ENCODE data around the gene ERAP2.

ERAP2 gene

DNA sequence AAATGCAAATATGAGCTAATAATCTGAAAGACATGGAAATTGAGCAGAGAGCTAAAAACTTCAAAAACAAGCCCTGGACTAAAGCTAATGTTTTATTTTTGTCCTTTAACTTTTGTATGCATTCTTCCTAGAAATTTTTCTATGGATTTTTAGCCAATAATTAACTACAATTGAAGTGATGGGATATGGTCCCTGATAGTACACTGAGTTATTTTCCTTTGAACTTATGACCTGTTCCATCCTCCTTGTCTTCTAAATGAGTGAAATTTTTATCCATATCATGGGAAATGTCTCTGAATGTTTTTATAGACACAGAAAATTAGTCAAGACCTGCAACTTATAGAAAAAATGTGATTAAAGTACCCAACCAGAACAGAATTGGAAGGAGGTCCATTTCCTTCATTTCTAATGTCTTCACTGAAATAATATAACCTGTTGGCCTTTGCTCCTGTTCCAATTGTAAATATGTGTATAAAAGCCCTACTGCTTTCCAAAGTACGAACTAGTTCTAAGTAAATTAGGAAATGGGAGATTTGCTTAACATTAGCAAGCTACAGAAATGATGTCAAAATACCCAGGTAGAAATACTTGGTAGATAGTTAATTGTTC lies 11.3 kb upstream of the ERAP2 start:
- no peak for DNase-seq

DNA sequence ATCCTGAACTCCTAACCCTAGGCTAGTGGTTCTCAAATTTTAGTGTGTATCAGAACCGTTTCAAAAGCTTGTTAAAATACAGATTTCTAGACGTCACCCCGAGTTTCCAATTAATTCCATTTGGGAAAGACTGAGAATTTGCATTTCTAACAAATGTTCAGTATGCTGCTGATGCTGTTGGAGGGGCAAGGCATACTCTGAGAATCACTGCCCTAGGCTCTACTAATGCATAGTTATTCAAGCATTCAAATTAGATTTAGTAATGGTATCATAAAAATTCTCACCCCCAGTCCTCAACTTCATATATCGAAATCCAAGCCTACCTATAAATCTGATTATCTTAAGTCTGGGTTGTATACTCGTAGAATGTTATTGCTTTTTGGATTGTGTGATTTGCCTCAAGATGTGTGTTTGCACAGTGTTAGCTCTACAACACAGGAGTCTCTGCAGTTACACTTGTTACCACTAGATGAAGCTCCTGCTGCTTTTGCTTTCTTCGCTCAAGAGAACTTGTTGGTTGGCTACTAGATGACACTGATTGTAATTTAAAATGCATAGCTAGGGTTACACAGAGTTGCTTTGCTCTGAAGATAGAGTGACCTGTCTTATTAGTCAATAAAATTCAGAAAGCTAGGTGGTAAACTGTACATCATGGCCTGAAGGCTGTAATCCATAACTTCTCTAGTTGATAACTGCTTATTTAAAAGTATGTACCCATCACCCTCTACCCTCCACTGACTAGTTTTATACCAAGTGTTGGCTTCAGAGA lies 7.5 kb upstream of the ERAP2 start:
- DNase-seq = peak; percentile 90

GRCh38 chr5:96869372-96869641 lies 7.0 kb upstream of the ERAP2 start:
- no peak for DNase-seq

DNA sequence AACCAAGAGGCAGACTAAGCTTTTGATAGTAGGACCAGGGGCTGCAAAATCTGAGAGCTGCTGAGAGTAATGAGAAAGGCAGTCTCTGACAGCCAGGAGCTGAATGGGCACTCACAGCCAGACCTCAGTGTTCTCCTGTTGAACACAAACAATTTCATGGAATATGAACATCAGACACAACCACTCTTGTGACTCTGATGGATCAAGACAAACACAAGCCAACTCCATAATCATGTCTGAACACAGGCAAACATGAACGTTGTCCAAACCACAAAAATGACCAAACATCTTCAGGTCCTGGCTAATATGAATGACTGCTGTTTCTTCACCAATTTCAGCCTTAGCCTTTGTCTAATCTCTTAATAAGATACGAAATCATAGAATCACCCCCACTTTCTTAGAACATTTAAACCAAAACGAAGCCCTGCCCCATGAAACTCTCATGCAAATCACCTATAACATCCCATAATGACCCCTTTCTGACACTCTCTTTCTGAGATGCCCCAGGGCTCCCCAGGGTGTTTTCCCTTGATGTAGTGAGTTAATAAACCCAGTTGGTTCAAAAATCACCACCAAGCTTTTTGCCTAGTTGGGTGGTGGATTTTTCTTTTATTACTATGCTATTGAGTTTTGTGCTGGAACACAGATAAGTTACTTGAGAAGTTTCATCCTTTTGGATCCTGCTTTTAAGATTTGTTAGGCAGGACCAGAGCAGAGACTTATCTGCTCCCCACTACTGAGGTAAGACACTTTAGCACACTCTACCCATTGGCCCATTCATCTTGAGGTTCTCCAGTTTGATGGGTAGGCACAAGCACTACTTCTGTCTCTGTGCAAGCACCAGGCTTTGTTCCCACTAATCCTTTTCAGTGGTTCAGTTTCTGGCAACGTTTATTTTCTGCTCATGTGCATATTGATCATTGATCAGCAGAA lies 5.9 kb upstream of the ERAP2 start:
- DNase-seq = peak; percentile 35

- no peak for DNase-seq
Observed at GRCh38 chr5:96871027-96871399, 5.3 kb upstream of the ERAP2 start.

- no peak for DNase-seq
Observed at GRCh38 chr5:96871686-96872085, 4.6 kb upstream of the ERAP2 start.

DNA sequence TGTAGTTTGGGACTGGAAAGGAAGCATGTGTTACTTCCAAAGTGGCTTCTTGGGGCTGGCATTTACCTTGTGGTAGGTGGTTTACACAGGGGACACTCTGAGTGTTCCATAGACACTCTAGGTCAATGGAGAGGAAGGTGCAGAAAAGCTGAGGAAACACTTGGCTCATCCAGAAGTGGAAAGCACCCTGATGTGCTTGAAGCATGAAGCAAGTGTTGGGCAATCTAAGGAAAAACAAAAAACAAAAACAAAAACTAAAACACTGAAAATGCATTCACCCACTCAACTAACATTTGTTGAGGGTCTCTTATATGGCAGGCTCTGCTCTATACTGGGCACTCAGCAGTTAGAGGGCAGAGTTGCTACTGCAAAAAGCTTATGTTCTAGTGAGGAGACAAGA lies 2.9 kb upstream of the ERAP2 start:
- DNase-seq = no peak

GRCh38 chr5:96874631-96875030 lies 1.7 kb upstream of the ERAP2 start:
- peak; percentile 71 for DNase-seq

- DNase-seq = peak; percentile 61
Observed at GRCh38 chr5:96875791-96876291, 459 bp upstream of the ERAP2 start.

DNA sequence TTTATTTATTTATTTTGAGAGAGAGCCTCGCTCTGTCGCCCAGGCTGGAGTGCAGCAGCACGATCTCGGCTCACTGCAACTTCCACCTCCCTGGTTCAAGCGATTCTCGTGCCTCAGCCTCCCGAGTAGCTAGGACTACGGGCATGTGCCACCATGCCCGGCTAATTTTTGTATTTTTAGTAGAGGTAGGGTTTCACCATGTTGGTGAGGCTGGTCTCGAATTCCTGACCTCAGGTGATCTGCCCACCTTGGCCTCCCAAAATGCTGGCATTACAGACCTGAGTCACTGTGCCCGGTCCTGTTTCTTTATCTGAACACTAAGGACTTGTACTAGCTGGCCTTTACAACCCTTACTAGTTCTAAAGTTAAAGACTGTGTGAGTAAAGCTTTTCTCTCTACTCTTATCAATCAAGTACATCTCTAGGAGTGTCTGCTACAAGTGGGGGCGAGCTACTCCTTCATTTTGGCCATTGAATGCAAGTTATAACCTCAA lies 723 bp downstream of the ERAP2 start:
- peak; percentile 51 for DNase-seq

DNA sequence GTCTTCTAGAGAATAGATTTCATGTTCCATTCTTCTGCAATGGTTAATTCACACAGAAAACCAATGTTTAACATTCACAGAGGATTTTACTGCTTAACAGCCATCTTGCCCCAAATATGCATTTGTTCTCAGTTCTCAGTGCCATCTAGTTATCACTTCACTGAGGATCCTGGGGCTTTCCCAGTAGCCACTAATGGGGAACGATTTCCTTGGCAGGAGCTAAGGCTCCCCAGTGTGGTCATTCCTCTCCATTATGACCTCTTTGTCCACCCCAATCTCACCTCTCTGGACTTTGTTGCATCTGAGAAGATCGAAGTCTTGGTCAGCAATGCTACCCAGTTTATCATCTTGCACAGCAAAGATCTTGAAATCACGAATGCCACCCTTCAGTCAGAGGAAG lies 3.4 kb downstream of the ERAP2 start:
- DNase-seq = no peak

DNA sequence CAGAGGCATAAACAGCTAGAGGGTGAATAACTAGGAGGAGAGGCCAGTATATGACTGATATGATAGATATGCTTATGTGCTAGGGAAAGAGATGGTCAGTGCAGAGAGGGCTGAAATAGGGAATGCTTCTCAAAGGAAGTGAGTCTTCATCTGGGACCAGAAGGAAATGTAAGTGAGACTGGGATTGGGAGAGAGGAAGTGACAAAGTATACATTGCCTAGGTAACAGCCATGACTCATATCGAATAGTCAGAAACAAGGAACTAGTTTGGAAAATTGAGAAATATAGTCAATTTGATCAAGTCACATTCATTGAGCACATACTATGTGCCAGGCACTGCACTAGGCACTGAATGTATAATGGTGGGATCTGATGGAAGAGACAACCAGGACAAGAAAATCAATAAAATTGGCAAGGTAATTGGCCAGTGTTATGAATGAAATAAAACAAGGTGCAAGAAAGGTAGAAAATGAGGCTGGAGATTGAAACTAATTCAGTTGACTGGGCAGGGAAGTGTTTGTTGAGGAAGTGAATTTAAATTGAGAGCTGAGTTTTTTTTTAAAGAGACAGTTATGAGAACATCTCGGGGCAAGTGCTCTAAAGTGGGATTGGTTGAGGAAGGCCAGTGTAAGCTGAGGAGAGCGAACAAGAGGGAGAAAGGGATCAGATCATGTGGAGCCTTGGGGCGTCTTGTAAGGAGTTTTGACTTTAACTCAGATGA lies 4.3 kb downstream of the ERAP2 start:
- DNase-seq = no peak

DNA sequence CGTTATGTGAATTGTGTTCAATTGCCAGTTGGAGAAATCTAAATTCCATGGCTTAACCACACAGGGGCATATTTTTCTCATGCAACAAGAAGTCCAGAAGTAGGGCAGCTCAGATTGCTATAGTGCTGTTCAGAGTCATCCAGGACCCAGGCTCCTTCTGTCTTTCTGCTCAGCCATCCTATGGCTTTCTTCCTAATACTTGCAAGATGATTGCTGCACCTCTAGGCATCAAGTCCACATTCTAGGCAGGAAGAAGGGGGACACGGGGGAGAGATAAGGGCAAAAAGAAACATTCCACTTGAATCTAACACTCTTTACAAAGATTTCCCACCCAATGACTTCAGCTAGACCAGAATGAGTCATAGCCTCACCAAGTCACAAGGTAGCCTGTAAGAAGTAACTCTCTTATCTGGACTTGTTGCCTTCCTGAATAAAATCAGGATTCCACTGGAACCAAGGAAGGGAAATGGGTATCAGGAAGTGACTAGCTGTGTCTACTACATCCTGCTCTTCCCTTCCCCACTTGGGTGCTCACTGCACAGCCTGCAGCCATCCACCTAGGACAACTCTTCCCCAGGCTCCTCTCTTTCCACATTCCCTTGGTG lies 5.3 kb downstream of the ERAP2 start:
- DNase-seq = no peak

DNA sequence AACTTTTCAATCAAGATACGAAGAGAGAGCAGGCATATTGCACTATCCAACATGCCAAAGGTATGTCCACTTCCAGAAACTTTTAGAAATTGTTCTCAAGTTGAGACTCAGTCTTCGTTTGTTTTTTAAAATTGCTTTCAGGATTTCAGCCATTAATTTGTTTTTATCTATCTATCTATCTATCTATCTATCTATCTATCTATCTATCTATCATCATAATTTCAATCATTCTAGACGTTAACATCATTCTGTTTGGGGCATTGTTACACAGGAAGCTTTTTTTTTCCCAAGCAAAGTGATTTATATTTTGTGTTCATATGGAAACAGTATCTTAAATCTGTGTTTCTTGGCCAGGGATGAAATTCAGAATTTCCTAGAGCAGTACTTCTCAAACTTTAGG lies 7.6 kb downstream of the ERAP2 start:
- no peak for DNase-seq

DNA sequence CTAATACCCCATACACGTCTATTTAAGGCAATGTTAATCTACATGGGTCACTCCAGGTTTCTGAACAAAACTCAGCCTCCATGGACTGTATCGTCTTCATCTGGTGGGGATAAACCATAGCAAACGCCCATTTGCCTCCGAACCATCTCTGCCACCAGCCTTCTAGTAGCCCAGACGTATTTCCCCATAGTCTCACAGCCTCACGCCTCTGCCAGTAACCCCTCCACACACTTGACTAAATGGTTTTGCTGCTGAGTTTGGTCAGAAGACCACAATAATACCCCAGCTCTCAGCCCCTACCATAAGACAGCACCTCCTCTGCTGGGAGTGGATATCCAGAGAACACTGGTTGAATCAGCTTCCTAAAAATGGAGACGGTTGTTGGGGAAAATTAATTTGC lies 8.7 kb downstream of the ERAP2 start:
- no peak for DNase-seq

DNA sequence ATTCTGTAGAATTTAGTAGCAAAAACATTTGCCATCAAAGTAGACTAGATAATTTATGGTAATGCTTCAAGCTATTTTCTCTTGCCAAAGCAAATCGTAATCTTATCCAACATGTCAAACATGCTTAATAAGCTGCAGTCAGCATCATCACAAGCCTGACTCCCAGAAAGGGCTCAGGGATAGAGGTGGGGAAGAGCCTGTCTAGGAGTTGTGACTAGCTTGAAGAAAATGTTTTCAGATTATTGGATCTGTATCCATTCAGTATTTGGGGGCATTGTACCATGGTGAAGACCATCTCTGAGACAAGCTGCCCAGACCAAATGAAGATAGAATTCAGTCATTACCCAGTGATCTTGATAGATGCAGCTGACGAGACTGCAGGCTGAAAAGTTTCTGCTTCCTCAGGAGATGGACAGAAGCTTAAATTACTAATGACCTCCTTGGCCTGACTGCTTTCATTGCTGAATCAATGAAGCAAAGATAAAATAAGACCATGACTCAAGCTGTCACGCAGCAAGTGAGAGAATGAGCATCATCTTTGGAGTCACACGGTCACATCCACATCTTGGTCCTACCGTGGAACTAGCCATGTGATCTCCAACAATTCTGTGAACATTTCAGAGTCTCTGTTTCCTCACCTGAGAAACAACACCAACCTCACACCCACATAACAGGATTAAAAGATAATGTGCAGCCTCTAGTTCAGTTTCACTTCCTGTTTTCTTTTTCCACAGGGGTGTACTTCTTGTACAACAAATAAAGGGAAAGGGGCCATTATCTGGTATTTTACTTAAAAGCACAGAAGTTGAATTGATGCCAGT lies 9.4 kb downstream of the ERAP2 start:
- DNase-seq = peak; percentile 27

DNA sequence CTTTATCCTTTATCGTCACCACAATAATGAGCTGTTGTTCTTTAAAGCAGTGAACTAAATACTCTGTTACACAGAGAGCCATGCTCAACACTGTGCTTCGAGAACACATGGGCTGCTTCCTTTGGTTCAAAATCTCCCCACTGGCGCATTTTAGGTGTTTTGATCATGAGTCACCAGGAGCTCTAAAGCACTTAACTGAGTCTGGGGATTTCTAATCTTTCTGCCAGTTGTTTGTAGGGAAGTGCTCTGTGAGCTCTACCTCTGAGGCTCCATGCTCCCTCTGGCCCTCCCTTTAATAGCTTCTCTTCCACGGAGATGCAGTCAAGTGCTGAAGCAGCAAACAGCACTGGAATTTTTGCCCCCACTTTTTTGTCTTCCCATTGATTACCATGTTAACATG lies 17.0 kb downstream of the ERAP2 start:
- no peak for DNase-seq

GRCh38 chr5:96896276-96896675 lies 20.0 kb downstream of the ERAP2 start:
- no peak for DNase-seq

- DNase-seq = peak; percentile 65
Observed at GRCh38 chr5:96896806-96897205, 20.5 kb downstream of the ERAP2 start.

- no peak for DNase-seq
Observed at GRCh38 chr5:96901384-96901783, 25.1 kb downstream of the ERAP2 start.

- DNase-seq = no peak
Observed at GRCh38 chr5:96901841-96902240, 25.5 kb downstream of the ERAP2 start.

- DNase-seq = no peak
Observed at GRCh38 chr5:96902876-96903275, 26.6 kb downstream of the ERAP2 start.
